Measurements from ENCODE around the gene TMEM185A. TPM values are rescaled to one million over a fixed set of nuclear protein-coding genes. Genes with fewer than 3 reads are reported as not detected.
"Not testable (repeated sequence)": the region's sequence is repeated elsewhere in the genome, so short reads cannot be mapped to it uniquely, and the experiment has no call there.

The TMEM185A gene
- total RNA-seq, 1 donor from 2014 or later = 29.3 TPM

DNA sequence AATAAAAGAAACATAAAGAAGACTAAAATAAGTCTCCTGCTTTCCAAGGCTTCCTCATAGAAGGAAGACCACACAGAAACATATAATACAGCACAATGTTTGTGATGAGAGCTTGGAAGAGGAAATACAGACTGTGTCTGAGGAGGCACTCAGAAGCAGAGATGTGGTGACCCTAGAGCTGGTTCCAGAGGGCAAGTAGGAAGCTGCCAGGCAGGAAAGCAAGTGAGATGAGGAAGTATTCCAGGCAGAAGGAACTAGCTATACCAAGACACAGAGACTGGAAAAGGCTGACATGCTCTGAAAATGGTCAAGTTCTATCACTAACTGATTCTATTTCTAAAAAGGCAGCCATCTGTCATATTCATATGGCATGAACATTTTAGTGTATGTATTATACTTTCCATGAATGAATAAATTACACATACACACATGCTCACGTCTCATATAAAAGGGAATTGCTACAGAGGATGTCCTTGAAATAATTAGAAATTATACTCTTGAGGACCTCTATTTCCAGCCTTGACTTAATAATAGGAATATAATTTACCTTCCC, 19.9 kb downstream of the TMEM185A start:
- H3K36me3 Mint-ChIP-seq = peaks cover 1% of the 10 kb centered on the region
- no peaks in the 10 kb centered on the region for H3K27me3 Mint-ChIP-seq (ENCODE audit: low read depth)
- H3K27ac Mint-ChIP-seq = no peak overlapping the region
- no peak overlapping the region for H3K4me3 Mint-ChIP-seq
- no peak for TF ChIP-seq CTCF (IDR thresholded peaks at IDR 0.05; ENCODE audit: unreplicated experiment)
- H3K9me3 Mint-ChIP-seq = peaks cover 32% of the 10 kb centered on the region
- no peak for DNase-seq (ENCODE audit: low spot score in 2 of 2, unreplicated experiment in 2 of 2)
- no peaks in the 10 kb centered on the region for H3K4me1 Mint-ChIP-seq

DNA sequence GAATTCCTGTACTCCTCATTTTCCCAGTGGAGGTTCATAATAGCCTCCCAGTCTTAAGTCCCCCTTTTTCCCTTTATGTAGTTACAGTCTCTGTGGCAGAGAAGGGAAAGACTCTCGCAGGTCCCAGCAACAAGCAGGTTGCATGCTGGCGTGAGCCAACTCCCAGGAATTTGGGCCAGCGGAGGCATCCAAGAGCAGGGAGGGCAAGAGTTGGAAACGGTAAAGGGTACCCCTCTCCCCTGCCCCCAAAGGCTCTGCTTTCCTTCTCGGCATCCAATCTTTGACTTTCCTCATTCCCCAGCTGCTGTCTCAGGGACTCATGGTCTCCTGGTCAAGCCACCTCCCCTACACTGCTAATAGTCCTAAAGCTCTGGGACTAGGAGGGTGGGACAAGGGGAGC, 21.1 kb downstream of the TMEM185A start:
- Mint-ChIP-seq H3K9me3 (peaks cover 27% of the 10 kb centered on the region), H3K4me1 (no peaks in the 10 kb centered on the region), H3K36me3 (peaks cover 1% of the 10 kb centered on the region), H3K27ac (no peak overlapping the region), H3K4me3 (no peak overlapping the region), H3K27me3 (ENCODE audit: low read depth) (no peaks in the 10 kb centered on the region)
- no peak for TF ChIP-seq CTCF (IDR thresholded peaks at IDR 0.05; ENCODE audit: unreplicated experiment)
- no peak for DNase-seq (ENCODE audit: low spot score in 2 of 2, unreplicated experiment in 2 of 2)

- Mint-ChIP-seq H3K27me3 (ENCODE audit: low read depth) (no peaks in the 10 kb centered on the region), H3K4me3 (no peak overlapping the region), H3K27ac (no peak overlapping the region), H3K36me3 (no peaks in the 10 kb centered on the region), H3K9me3 (peaks cover 10% of the 10 kb centered on the region), H3K4me1 (no peaks in the 10 kb centered on the region)
- no peak for DNase-seq (ENCODE audit: low spot score in 2 of 2, unreplicated experiment in 2 of 2)
- no peak for TF ChIP-seq CTCF (IDR thresholded peaks at IDR 0.05; ENCODE audit: unreplicated experiment)
These were observed 23.9 kb downstream of the TMEM185A start for GRCh38 chrX:149607699-149608098.

DNA sequence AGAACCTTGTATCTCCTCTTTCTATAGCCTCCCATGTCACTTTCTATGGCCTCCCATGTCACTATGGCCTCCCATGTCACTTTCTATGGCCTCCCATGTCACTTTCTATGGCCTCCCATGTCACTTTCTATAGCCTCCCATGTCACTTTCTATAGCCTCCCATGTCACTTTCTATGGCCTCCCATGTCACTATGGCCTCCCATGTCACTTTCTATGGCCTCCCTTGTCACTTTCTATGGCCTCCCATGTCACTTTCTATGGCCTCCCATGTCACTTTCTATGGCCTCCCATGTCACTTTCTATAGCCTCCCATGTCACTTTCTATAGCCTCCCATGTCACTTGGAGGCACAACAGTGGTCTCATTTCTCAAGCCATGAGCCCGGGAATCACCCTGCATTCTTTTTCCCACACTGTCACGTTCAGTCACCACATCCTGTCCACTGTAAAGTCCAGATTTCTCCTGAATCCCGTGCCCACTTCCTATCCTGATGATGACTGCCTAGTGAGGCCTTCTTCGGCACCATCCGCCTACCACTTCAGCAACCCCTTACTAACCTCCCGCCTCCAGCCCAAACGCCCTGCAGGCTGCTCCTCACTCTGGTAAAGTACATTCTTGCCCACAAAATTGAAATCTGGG, 26.2 kb downstream of the TMEM185A start:
- H3K36me3 Mint-ChIP-seq; H3K4me3 Mint-ChIP-seq; H3K9me3 Mint-ChIP-seq; H3K27me3 Mint-ChIP-seq (ENCODE audit: low read depth); H3K27ac Mint-ChIP-seq; DNase-seq (ENCODE audit: low spot score in 2 of 2, unreplicated experiment in 2 of 2); H3K4me1 Mint-ChIP-seq: not testable (repeated sequence)

DNA sequence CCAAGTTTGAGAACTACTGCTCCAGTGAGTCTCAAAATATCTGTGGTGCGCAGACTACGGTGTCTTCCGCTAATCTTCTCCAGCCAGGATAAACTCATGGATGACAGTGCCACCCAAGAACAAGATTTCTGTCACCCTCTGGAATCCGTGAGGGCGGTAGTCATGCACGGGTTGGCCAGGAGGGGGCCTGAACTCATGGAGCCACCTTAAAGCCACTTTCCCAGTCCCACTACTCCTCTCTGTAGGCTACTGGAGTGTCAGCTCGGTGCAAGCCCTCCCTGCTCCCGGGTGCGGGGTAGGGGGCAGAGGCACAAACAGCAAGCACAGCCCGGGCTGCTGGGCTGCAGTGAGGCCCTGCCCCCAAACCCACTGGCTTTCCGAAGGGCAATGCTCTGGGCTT, 33.0 kb downstream of the TMEM185A start:
- H3K27me3 Mint-ChIP-seq (ENCODE audit: low read depth); H3K27ac Mint-ChIP-seq; H3K4me1 Mint-ChIP-seq; H3K9me3 Mint-ChIP-seq; DNase-seq (ENCODE audit: low spot score in 2 of 2, unreplicated experiment in 2 of 2); H3K4me3 Mint-ChIP-seq; H3K36me3 Mint-ChIP-seq: not testable (repeated sequence)

- not testable (repeated sequence) for H3K4me3 Mint-ChIP-seq; H3K4me1 Mint-ChIP-seq; DNase-seq (ENCODE audit: low spot score in 2 of 2, unreplicated experiment in 2 of 2); H3K27me3 Mint-ChIP-seq (ENCODE audit: low read depth); H3K36me3 Mint-ChIP-seq; H3K9me3 Mint-ChIP-seq; H3K27ac Mint-ChIP-seq
These were observed 35.6 kb downstream of the TMEM185A start for GRCh38 chrX:149595943-149596342.

DNA sequence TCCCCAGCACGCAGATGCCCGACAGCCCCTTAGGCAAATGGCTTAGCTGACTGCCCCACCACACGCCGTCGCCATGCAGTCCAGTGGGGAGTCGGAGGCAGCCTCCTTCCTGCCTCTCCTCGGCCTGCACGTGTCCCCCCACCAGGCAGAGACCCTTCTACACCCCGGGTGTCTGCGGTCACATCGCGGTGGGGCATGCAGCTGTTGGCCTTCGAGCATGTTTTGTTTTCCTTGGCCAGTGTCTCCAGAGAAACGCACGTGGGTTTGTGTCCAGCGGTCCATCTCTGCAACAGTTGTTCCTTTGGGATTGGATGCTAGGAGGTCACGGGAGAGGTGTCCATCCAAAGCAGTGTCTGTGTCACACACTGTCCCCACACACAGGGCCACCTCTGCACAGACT, 36.4 kb downstream of the TMEM185A start, which contains the start of gene HSFX2:
TSS of gene HSFX2 (minus strand) at position 101 of the 400 bp plus-strand sequence. CDS start 614 bp downstream, outside the sequence.
- not testable (repeated sequence) for H3K36me3 Mint-ChIP-seq; H3K4me1 Mint-ChIP-seq; H3K9me3 Mint-ChIP-seq; H3K27me3 Mint-ChIP-seq (ENCODE audit: low read depth); DNase-seq (ENCODE audit: low spot score in 2 of 2, unreplicated experiment in 2 of 2); H3K27ac Mint-ChIP-seq; H3K4me3 Mint-ChIP-seq

DNA sequence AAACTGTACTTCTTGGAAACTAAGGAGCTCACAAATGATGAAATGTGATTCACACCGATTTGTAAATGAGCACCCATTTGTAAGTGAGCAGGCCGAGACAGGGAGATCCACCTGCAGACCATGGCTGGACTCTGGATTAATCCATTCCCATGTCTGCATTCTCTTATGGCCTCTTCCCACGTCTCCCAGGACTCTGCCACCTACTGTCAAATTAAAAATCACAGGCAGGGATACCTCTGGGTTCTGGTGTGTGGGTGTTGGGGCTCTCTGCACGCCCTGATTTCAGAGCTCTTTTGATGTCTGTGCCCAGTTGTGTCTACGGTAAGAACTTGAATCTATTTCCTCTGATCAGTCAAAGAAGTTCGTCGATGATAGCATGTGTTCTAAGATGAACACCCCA, 40.6 kb downstream of the TMEM185A start:
- H3K36me3 Mint-ChIP-seq; DNase-seq (ENCODE audit: low spot score in 2 of 2, unreplicated experiment in 2 of 2): not testable (repeated sequence)

DNA sequence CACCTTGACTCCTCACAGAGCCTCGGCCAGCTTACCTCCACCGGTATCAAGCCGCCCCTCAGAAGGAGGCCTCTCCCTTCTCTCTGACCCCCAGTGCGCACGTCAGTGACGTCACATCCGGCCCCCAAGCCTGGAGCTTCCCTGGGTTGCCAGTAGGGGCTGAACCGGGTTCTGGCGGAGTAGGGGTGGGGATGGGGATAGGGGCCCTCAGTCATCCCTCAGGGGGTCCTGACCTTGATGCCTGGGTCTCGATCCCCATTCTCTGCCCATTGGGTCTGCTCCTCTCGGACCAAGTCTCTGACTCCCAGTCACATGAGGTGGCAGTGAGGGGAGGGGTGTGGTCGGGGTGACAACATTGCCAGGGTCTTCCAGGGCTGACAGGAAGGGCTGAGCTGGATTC, 44.2 kb downstream of the TMEM185A start, which contains the start of gene MAGEA9B:
TSS of gene MAGEA9B (minus strand) at position 101 of the 400 bp plus-strand sequence. CDS start 4,280 bp downstream, outside the sequence.
- not testable (repeated sequence) for H3K27me3 Mint-ChIP-seq (ENCODE audit: low read depth); H3K9me3 Mint-ChIP-seq; DNase-seq (ENCODE audit: low spot score in 2 of 2, unreplicated experiment in 2 of 2); H3K4me1 Mint-ChIP-seq; H3K27ac Mint-ChIP-seq; H3K4me3 Mint-ChIP-seq; H3K36me3 Mint-ChIP-seq

More for the DNA sequence above, 40.6 kb downstream of the TMEM185A start:
- H3K27me3 Mint-ChIP-seq (ENCODE audit: low read depth); H3K4me1 Mint-ChIP-seq; H3K9me3 Mint-ChIP-seq; H3K27ac Mint-ChIP-seq; H3K4me3 Mint-ChIP-seq: not testable (repeated sequence)

- not testable (repeated sequence) for H3K9me3 Mint-ChIP-seq; DNase-seq (ENCODE audit: low spot score in 2 of 2, unreplicated experiment in 2 of 2); H3K4me3 Mint-ChIP-seq; H3K27me3 Mint-ChIP-seq (ENCODE audit: low read depth); H3K36me3 Mint-ChIP-seq; H3K27ac Mint-ChIP-seq; H3K4me1 Mint-ChIP-seq
These were observed 46.0 kb downstream of the TMEM185A start for GRCh38 chrX:149585631-149586030.

- H3K27me3 Mint-ChIP-seq (ENCODE audit: low read depth); H3K4me3 Mint-ChIP-seq; H3K27ac Mint-ChIP-seq; H3K36me3 Mint-ChIP-seq; DNase-seq (ENCODE audit: low spot score in 2 of 2, unreplicated experiment in 2 of 2); H3K4me1 Mint-ChIP-seq; H3K9me3 Mint-ChIP-seq: not testable (repeated sequence)
These were observed 58.1 kb downstream of the TMEM185A start for GRCh38 chrX:149573456-149573855.

All from mesothelial cell of epicardium (in vitro differentiated cells).